HG02571 (cell line): ENCODE data around the gene TGM2.

ENCODE experiments used
- ATAC-seq: cut with Tn5 transposase; IDR thresholded peaks from one replicate; pipeline ENCODE4 v1.9.1; 2021; ENCODE audit warnings: mild to moderate bottlenecking, moderate library complexity; ENCODE audit not compliant: unreplicated experiment

The TGM2 gene

GRCh38 chr20:38165089-38165965 lies at the start of gene TGM2:
TSS of gene TGM2 (minus strand) at chr20:38165270. CDS start at chr20:38165198, 72 bp downstream.
- ATAC-seq: peak; percentile 68

- ATAC-seq: no peak
Measured at GRCh38 chr20:38214256-38215193, 49.5 kb upstream of the TGM2 start.

GRCh38 chr20:38213607-38213940 lies 48.5 kb upstream of the TGM2 start:
- no peak for ATAC-seq

GRCh38 chr20:38212806-38213606 lies 47.9 kb upstream of the TGM2 start:
- ATAC-seq: no peak

GRCh38 chr20:38211200-38212097 lies 46.4 kb upstream of the TGM2 start:
- no peak for ATAC-seq

- ATAC-seq: no peak
Measured at GRCh38 chr20:38210741-38211140, 45.7 kb upstream of the TGM2 start.

- ATAC-seq: no peak
Measured at GRCh38 chr20:38209736-38210405, 44.8 kb upstream of the TGM2 start.

- ATAC-seq: no peak
Measured at GRCh38 chr20:38209054-38209675, 44.1 kb upstream of the TGM2 start.

- ATAC-seq: no peak
Measured at GRCh38 chr20:38208523-38208922, 43.5 kb upstream of the TGM2 start.

- ATAC-seq: no peak
Measured at GRCh38 chr20:38208088-38208487, 43.0 kb upstream of the TGM2 start.

GRCh38 chr20:38207621-38208020 lies 42.6 kb upstream of the TGM2 start:
- ATAC-seq: no peak

- ATAC-seq: no peak
Measured at GRCh38 chr20:38205001-38205400, 39.9 kb upstream of the TGM2 start.

- ATAC-seq: no peak
Measured at GRCh38 chr20:38203981-38204357, 38.9 kb upstream of the TGM2 start.

GRCh38 chr20:38203337-38203980 lies 38.4 kb upstream of the TGM2 start:
- ATAC-seq: no peak

GRCh38 chr20:38202982-38203293 lies 37.9 kb upstream of the TGM2 start:
- ATAC-seq: no peak

GRCh38 chr20:38202153-38202981 lies 37.3 kb upstream of the TGM2 start:
- ATAC-seq: no peak

- no peak for ATAC-seq
Measured at GRCh38 chr20:38201356-38201755, 36.3 kb upstream of the TGM2 start.

GRCh38 chr20:38200646-38201045 lies 35.6 kb upstream of the TGM2 start:
- ATAC-seq: no peak
